Gastroesophageal sphincter (tissue), 3 donors: ENCODE data around the gene CD2.

Experiments
- POLR2A ChIP-seq, 2 donors: fragments of 450-650 bp; IDR thresholded peaks; one replicate each; pipeline ENCODE4 v1.6.1; 2017; ENCODE audit warnings: antibody characterized with exemption in 2 of 2, mild to moderate bottlenecking in 2 of 2, moderate library complexity in 1 of 2
- POLR2AphosphoS5 ChIP-seq: sonication (generic); formaldehyde crosslinking; IDR thresholded peaks from one replicate; pipeline ENCODE4 v1.6.1; 2017; ENCODE audit warnings: antibody characterized with exemption
- TF ChIP-seq, protein P1 (sequence below), 4 experiments: fragments of 200-600 bp in 2 of 4; fragments of 450-650 bp in 2 of 4; sonication (generic) in 1 of 4; IDR thresholded peaks; one replicate each; pipeline ENCODE4 v1.5.1; 2017 to 2019; ENCODE audit warnings: antibody characterized with exemption in 4 of 4, mild to moderate bottlenecking in 2 of 4, moderate library complexity in 2 of 4

DNA sequence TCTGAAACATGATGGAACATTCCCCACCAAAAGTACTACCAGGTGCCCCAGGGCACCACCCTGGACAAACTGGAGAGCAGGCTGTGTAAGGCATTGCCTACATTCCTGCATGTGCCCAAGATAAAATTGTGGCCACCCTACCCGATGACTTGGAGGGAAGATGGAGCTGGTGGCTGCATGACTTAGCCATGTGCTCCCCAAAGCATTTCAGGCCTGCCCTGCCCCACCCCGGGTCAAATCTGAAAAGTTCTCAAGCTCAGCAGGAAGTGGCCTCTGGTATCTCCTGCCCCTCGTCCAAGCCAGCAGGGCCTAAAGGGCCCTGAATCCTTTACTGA is 8.5 kb downstream of the CD2 start:
- TF ChIP-seq, protein P1, sequence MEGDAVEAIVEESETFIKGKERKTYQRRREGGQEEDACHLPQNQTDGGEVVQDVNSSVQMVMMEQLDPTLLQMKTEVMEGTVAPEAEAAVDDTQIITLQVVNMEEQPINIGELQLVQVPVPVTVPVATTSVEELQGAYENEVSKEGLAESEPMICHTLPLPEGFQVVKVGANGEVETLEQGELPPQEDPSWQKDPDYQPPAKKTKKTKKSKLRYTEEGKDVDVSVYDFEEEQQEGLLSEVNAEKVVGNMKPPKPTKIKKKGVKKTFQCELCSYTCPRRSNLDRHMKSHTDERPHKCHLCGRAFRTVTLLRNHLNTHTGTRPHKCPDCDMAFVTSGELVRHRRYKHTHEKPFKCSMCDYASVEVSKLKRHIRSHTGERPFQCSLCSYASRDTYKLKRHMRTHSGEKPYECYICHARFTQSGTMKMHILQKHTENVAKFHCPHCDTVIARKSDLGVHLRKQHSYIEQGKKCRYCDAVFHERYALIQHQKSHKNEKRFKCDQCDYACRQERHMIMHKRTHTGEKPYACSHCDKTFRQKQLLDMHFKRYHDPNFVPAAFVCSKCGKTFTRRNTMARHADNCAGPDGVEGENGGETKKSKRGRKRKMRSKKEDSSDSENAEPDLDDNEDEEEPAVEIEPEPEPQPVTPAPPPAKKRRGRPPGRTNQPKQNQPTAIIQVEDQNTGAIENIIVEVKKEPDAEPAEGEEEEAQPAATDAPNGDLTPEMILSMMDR (IDR thresholded peaks at IDR 0.05): no peak
- TF ChIP-seq POLR2AphosphoS5 (no peak), POLR2A (IDR thresholded peaks at IDR 0.05) (no peak)
